HG03460 (cell line): ENCODE measurements around the gene PAX2.
"Not testable (repeated sequence)": the region's sequence is repeated elsewhere in the genome, so short reads cannot be mapped to it uniquely, and the experiment has no call there.

ENCODE experiments used
- ATAC-seq: cut with Tn5 transposase; IDR thresholded peaks from one replicate; pipeline ENCODE4 v1.9.1; 2021; ENCODE audit not compliant: unreplicated experiment

The PAX2 gene

GRCh38 chr10:100744987-100745881 is at the start of gene PAX2:
Gene PAX2, plus strand, starts transcription at chr10:100745582. Its CDS starts 679 bp downstream, at chr10:100746261.
- no peak for ATAC-seq

- no peak for ATAC-seq
These were observed 48.9 kb upstream of the PAX2 start for GRCh38 chr10:100696477-100696901.

GRCh38 chr10:100697070-100697469 is 48.3 kb upstream of the PAX2 start:
- ATAC-seq: no peak

- ATAC-seq: no peak
These were observed 47.8 kb upstream of the PAX2 start for GRCh38 chr10:100697631-100698030.

GRCh38 chr10:100701704-100702103 is 43.7 kb upstream of the PAX2 start:
- ATAC-seq: not testable (repeated sequence)

GRCh38 chr10:100705139-100705538 is 40.2 kb upstream of the PAX2 start:
- ATAC-seq: no peak

GRCh38 chr10:100707261-100707848 is 38.0 kb upstream of the PAX2 start:
- no peak for ATAC-seq

- no peak for ATAC-seq
These were observed 36.0 kb upstream of the PAX2 start for GRCh38 chr10:100709146-100710082.

GRCh38 chr10:100710151-100710871 is 35.1 kb upstream of the PAX2 start:
- no peak for ATAC-seq

GRCh38 chr10:100713049-100713858 is 32.1 kb upstream of the PAX2 start:
- no peak for ATAC-seq

GRCh38 chr10:100713859-100714565 is 31.4 kb upstream of the PAX2 start:
- no peak for ATAC-seq

- ATAC-seq: no peak
These were observed 30.8 kb upstream of the PAX2 start for GRCh38 chr10:100714566-100714950.

- ATAC-seq: no peak
These were observed 30.3 kb upstream of the PAX2 start for GRCh38 chr10:100715101-100715444.

- no peak for ATAC-seq
These were observed 29.7 kb upstream of the PAX2 start for GRCh38 chr10:100715445-100716385.

- no peak for ATAC-seq
These were observed 28.2 kb upstream of the PAX2 start for GRCh38 chr10:100717166-100717565.

- ATAC-seq: no peak
These were observed 27.1 kb upstream of the PAX2 start for GRCh38 chr10:100718197-100718742.

- ATAC-seq: no peak
These were observed 22.2 kb upstream of the PAX2 start for GRCh38 chr10:100723180-100723579.
